SK-N-SH (cell line): ENCODE results near the gene AMPD2.

Source experiments
- CTCF ChIP-seq: fragments of 200-600 bp; sonication (generic); IDR thresholded peaks from 2 replicates; pipeline ENCODE4 v1.6.1; 2017; ENCODE audit warnings: antibody characterized with exemption, mild to moderate bottlenecking, moderate library complexity
- EP300 ChIP-seq, 2 experiments: IDR thresholded peaks; 2 replicates each; pipeline versions ENCODE4 v1.4.0 to v1.6.1; 2012; ENCODE audit warnings: borderline replicate concordance in 1 of 2, low read depth in 1 of 2, low read length in 1 of 2
- EZH2phosphoT487 ChIP-seq: fragments of 200-600 bp; sonication (generic); IDR thresholded peaks from 2 replicates; pipeline ENCODE4 v1.6.1; 2017; ENCODE audit warnings: low read depth, mixed run types, mild to moderate bottlenecking, antibody characterized with exemption, moderate library complexity, borderline replicate concordance
- FOXJ3 ChIP-seq: sonication (generic); formaldehyde crosslinking; IDR thresholded peaks from 2 replicates; pipeline ENCODE4 v1.5.1; 2020; ENCODE audit warnings: mild to moderate bottlenecking, missing genetic modification reagents
- POLR2AphosphoS5 ChIP-seq: IDR thresholded peaks from 2 replicates; pipeline ENCODE4 v1.6.1; 2012; ENCODE audit warnings: low read depth, low read length
- YY1 ChIP-seq: IDR thresholded peaks from 2 replicates; pipeline ENCODE4 v1.4.0; 2012; ENCODE audit warnings: low read depth, mild to moderate bottlenecking
- ZBTB33 ChIP-seq: IDR thresholded peaks from 2 replicates; pipeline ENCODE4 v1.4.0; 2012; ENCODE audit warnings: low read depth, borderline replicate concordance

GRCh38 chr1:109655615-109656519 lies 36.2 kb downstream of the AMPD2 start, which contains the start of gene GSTM4:
- TF ChIP-seq POLR2AphosphoS5 (no peak), CTCF (peak; percentile 20; the same call in 1 of the 2 replicates), YY1 (no peak), FOXJ3 (CRISPR knock-in tag) (no peak), EZH2phosphoT487 (no peak), ZBTB33 (no peak), EP300 (IDR thresholded peaks at IDR 0.05; ENCODE audit: borderline replicate concordance in 1 of 2, low read depth in 1 of 2, low read length in 1 of 2) (no peak)
